Measurements from ENCODE around the gene CDK15.
"Not testable (repeated sequence)": the region's sequence is repeated elsewhere in the genome, so short reads cannot be mapped to it uniquely, and the experiment has no call there.

Gene CDK15

GRCh38 chr2:201790291-201790690 is 16.0 kb upstream of the CDK15 start:
- DNase-seq: no peak

GRCh38 chr2:201790989-201791388 is 15.3 kb upstream of the CDK15 start:
- no peak for DNase-seq

GRCh38 chr2:201793631-201794030 is 12.7 kb upstream of the CDK15 start:
- no peak for DNase-seq

- no peak for DNase-seq
These were observed 12.0 kb upstream of the CDK15 start for GRCh38 chr2:201794294-201794693.

- DNase-seq: peak in 1 of 2 experiments; percentile 52
These were observed 10.5 kb upstream of the CDK15 start for GRCh38 chr2:201795607-201796477.

GRCh38 chr2:201796478-201796865 is 9.9 kb upstream of the CDK15 start:
- DNase-seq: no peak

GRCh38 chr2:201797175-201797840 is 9.0 kb upstream of the CDK15 start:
- no peak for DNase-seq

- DNase-seq: no peak
These were observed 8.0 kb upstream of the CDK15 start for GRCh38 chr2:201798252-201798913.

- DNase-seq: peak in 1 of 2 experiments; percentile 29
These were observed 7.4 kb upstream of the CDK15 start for GRCh38 chr2:201798914-201799285.

- DNase-seq: peak in 1 of 2 experiments; percentile 8
These were observed 1.2 kb downstream of the CDK15 start for GRCh38 chr2:201807452-201807999.

GRCh38 chr2:201808027-201808426 is 1.7 kb downstream of the CDK15 start:
- DNase-seq: no peak

GRCh38 chr2:201809633-201810032 is 3.3 kb downstream of the CDK15 start:
- no peak for DNase-seq

- not testable (repeated sequence) for DNase-seq
These were observed 4.3 kb downstream of the CDK15 start for GRCh38 chr2:201810604-201811003.

GRCh38 chr2:201813996-201814760 is 7.8 kb downstream of the CDK15 start:
- peak; percentile 8 to 36 for DNase-seq

- no peak for DNase-seq
These were observed 10.6 kb downstream of the CDK15 start for GRCh38 chr2:201816657-201817575.

- no peak for DNase-seq
These were observed 14.2 kb downstream of the CDK15 start for GRCh38 chr2:201820383-201821007.

GRCh38 chr2:201821080-201821479 is 14.7 kb downstream of the CDK15 start:
- peak in 1 of 2 experiments; percentile 36 for DNase-seq

GRCh38 chr2:201824212-201824611 is 17.9 kb downstream of the CDK15 start:
- DNase-seq: no peak

GRCh38 chr2:201827621-201828020 is 21.3 kb downstream of the CDK15 start:
- DNase-seq: no peak

- DNase-seq: no peak
These were observed 21.9 kb downstream of the CDK15 start for GRCh38 chr2:201828220-201828619.

GRCh38 chr2:201830666-201831065 is 24.3 kb downstream of the CDK15 start:
- DNase-seq: no peak

Measured in NCI-H524 (cell line).